ENCODE results near the gene RETN.

- TF ChIP-seq CTCF (IDR thresholded peaks at IDR 0.05) (no peak), POLR2A (IDR thresholded peaks at IDR 0.05) (no peak)
Observed at GRCh38 chr19:7642295-7643030, 26.4 kb upstream of the RETN start.
